Panc1 (cell line): ENCODE results near the gene POMC. TPM values are rescaled to one million over a fixed set of nuclear protein-coding genes. Genes with fewer than 3 reads are reported as not detected.

Experiments
- ATAC-seq: fragments of 200-7000 bp; cut with Tn5 transposase; 2 replicates; pipeline ENCODE4 v1.9.1; 2020; ENCODE audit warnings: mild to moderate bottlenecking, moderate library complexity
- BruUV-seq: library from RNA; stranded (reverse); fragments of 400-500 nt; replicated peaks from 2 replicates; lab custom pipeline; 2021; lab: Mats Ljungman, UMichigan
- CTCF ChIA-PET: fragments of 300-600 bp; sonication (Branson Sonifier 250); formaldehyde crosslinking; loops from one replicate; lab custom pipeline; 2022; ENCODE audit warnings: antibody characterized with exemption; lab: Charles Lee
- POLR2A ChIA-PET: fragments of 300-600 bp; sonication (Branson Sonifier 250); formaldehyde crosslinking; loops from one replicate; lab custom pipeline; 2022; ENCODE audit warnings: antibody characterized with exemption; lab: Charles Lee
- DNase-seq: peaks from one replicate; pipeline ENCODE4 v3.0.0-alpha.2; 2010; ENCODE audit warnings: low read depth, low spot score
- H3K27ac ChIP-seq: 2 replicates; pipeline ENCODE4 v1.5.1; 2011; ENCODE audit warnings: mild to moderate bottlenecking, low read length, inconsistent platforms
- H3K27me3 ChIP-seq: fragments of 200-500 bp; sonication (Bioruptor generic); 2 replicates; pipeline ENCODE4 v1.6.0; 2014; ENCODE audit warnings: low read length, inconsistent platforms; ENCODE audit not compliant: control insufficient read depth, insufficient read depth
- H3K36me3 ChIP-seq: fragments of 200-500 bp; sonication (Bioruptor generic); 2 replicates; pipeline ENCODE4 v1.5.1; 2014; ENCODE audit warnings: inconsistent platforms, mild to moderate bottlenecking, low read length, moderate library complexity; ENCODE audit not compliant: control insufficient read depth, insufficient read depth
- H3K4me1 ChIP-seq: 2 replicates; pipeline ENCODE4 v1.5.1; 2011; ENCODE audit warnings: inconsistent platforms, mild to moderate bottlenecking, low read length, moderate library complexity; ENCODE audit not compliant: control insufficient read depth, insufficient read depth
- H3K4me3 ChIP-seq, 2 experiments: 2 replicates each; pipeline ENCODE4 v1.5.1; 2011 to 2012; ENCODE audit warnings: low read depth in 2 of 2, low read length in 2 of 2, mild to moderate bottlenecking in 2 of 2, inconsistent platforms in 1 of 2, moderate library complexity in 1 of 2
- H3K9me3 ChIP-seq: fragments of 200-500 bp; sonication (Bioruptor generic); 2 replicates; pipeline ENCODE4 v1.5.1; 2014; ENCODE audit warnings: low read depth, mild to moderate bottlenecking, inconsistent platforms, low read length, moderate library complexity; ENCODE audit not compliant: control insufficient read depth, insufficient read depth
- CTCF ChIP-seq: fragments of 450-650 bp; IDR thresholded peaks from 2 replicates; pipeline ENCODE4 v1.5.1; 2017; ENCODE audit warnings: mild to moderate bottlenecking
- POLR2AphosphoS5 ChIP-seq: IDR thresholded peaks from 2 replicates; pipeline ENCODE4 v1.6.1; 2012; ENCODE audit warnings: mild to moderate bottlenecking, low read depth, low read length, moderate library complexity
- REST ChIP-seq, 2 experiments: IDR thresholded peaks; 2 replicates each; pipeline ENCODE4 v1.6.1; 2011 to 2012; ENCODE audit warnings: low read depth in 2 of 2, control low read depth in 1 of 2, low read length in 1 of 2, mild to moderate bottlenecking in 1 of 2, moderate library complexity in 1 of 2; ENCODE audit not compliant: insufficient read depth in 1 of 2
- SIN3A ChIP-seq: IDR thresholded peaks from 2 replicates; pipeline ENCODE4 v1.6.1; 2012; ENCODE audit warnings: low read depth, mild to moderate bottlenecking, low read length, moderate library complexity, borderline replicate concordance; ENCODE audit not compliant: insufficient read depth
- TCF7L2 ChIP-seq: IDR thresholded peaks from 2 replicates; pipeline ENCODE4 v1.6.1; 2011; ENCODE audit warnings: mild to moderate bottlenecking, low read depth, low read length, inconsistent platforms
- in situ Hi-C: cut with HindIII; loops from 2 replicates; pipeline ENCODE4 v1.10.0; 2016; ENCODE audit warnings: low sequenced_read_pairs, low pct_unique_long_range_greater_than_20kb
- intact Hi-C: fragments of 100-400 bp; cut with micrococcal nuclease; formaldehyde crosslinking; loops from one replicate; pipeline ENCODE4 v1.10.0; 2022; ENCODE audit not compliant: unreplicated experiment
- total RNA-seq: library from RNA; stranded (reverse); gene quantifications from one replicate; pipeline ENCODE4 v1.2.1, GENCODE V29; 2021; ENCODE audit not compliant: unreplicated experiment

Gene POMC
- total RNA-seq, 1 experiment from 2014 or later = not detected

- H3K27ac ChIP-seq = no peak overlapping the region
- no peak overlapping the region for H3K4me3 ChIP-seq
- in situ Hi-C loops = no loop called here
- ChIA-PET POLR2A (no interaction called here), CTCF (no interaction called here)
- TF ChIP-seq POLR2AphosphoS5 = no peak
- TF ChIP-seq SIN3A = no peak
- TF ChIP-seq TCF7L2 = no peak
- no peak for TF ChIP-seq REST (IDR thresholded peaks at IDR 0.05; ENCODE audit: insufficient read depth in 1 of 2, low read depth in 2 of 2, low read length in 1 of 2)
- no peak for TF ChIP-seq CTCF
- no peaks in the 10 kb centered on the region for H3K36me3 ChIP-seq
- ATAC-seq (no peak), DNase-seq (no peak)
- no peaks in the 10 kb centered on the region for H3K27me3 ChIP-seq
- no peaks in the 10 kb centered on the region for H3K4me1 ChIP-seq
- intact Hi-C loops = no loop called here
- H3K9me3 ChIP-seq = no peaks in the 10 kb centered on the region
- no TSS peak for BruUV-seq
Observed at GRCh38 chr2:25115249-25115883, 53.0 kb downstream of the POMC start.

- ATAC-seq (no peak), DNase-seq (no peak)
- no peaks in the 10 kb centered on the region for H3K36me3 ChIP-seq
- CTCF ChIA-PET = no interaction called here
- BruUV-seq = no TSS peak
- intact Hi-C loops = no loop called here
- H3K4me1 ChIP-seq = no peaks in the 10 kb centered on the region
- H3K4me3 ChIP-seq = no peak overlapping the region
- no peak overlapping the region for H3K27ac ChIP-seq
- H3K9me3 ChIP-seq = no peaks in the 10 kb centered on the region
- no peaks in the 10 kb centered on the region for H3K27me3 ChIP-seq
- in situ Hi-C loops = no loop called here
- POLR2A ChIA-PET = no interaction called here
- no peak for TF ChIP-seq POLR2AphosphoS5
- no peak for TF ChIP-seq CTCF
- no peak for TF ChIP-seq REST (IDR thresholded peaks at IDR 0.05; ENCODE audit: insufficient read depth in 1 of 2, low read depth in 2 of 2, low read length in 1 of 2)
- no peak for TF ChIP-seq SIN3A
- TF ChIP-seq TCF7L2 = no peak
Observed at GRCh38 chr2:25112113-25112512, 56.3 kb downstream of the POMC start.
